ENCODE measurements around the gene CSAD.

CSAD gene

DNA sequence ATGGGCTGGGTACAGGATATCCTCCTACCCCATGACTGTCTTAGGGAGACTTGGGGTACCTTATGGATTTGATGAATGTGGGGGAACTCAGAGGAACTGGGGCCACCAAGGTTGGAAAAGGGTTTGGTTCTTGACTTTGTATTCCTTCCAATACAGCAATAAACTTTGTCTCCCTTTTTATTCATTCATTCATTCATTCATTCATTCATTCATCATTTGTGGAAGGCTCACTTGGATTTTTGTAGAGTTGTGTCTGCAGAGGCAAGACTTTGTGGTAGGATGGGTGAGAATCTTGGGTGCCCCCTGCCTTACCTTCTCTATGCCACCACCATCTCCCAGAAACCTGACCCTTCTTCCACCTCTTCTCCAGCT is 56.4 kb downstream of the CSAD start:
- TF ChIP-seq, protein P1, sequence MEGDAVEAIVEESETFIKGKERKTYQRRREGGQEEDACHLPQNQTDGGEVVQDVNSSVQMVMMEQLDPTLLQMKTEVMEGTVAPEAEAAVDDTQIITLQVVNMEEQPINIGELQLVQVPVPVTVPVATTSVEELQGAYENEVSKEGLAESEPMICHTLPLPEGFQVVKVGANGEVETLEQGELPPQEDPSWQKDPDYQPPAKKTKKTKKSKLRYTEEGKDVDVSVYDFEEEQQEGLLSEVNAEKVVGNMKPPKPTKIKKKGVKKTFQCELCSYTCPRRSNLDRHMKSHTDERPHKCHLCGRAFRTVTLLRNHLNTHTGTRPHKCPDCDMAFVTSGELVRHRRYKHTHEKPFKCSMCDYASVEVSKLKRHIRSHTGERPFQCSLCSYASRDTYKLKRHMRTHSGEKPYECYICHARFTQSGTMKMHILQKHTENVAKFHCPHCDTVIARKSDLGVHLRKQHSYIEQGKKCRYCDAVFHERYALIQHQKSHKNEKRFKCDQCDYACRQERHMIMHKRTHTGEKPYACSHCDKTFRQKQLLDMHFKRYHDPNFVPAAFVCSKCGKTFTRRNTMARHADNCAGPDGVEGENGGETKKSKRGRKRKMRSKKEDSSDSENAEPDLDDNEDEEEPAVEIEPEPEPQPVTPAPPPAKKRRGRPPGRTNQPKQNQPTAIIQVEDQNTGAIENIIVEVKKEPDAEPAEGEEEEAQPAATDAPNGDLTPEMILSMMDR (IDR thresholded peaks at IDR 0.05; ENCODE audit: insufficient read depth, low read depth, low read length, missing control alignments): no peak
- no peak for DNase-seq (ENCODE audit: low read depth)
- H3K4me3 ChIP-seq (ENCODE audit: low read depth, low read length): no peak overlapping the region

DNA sequence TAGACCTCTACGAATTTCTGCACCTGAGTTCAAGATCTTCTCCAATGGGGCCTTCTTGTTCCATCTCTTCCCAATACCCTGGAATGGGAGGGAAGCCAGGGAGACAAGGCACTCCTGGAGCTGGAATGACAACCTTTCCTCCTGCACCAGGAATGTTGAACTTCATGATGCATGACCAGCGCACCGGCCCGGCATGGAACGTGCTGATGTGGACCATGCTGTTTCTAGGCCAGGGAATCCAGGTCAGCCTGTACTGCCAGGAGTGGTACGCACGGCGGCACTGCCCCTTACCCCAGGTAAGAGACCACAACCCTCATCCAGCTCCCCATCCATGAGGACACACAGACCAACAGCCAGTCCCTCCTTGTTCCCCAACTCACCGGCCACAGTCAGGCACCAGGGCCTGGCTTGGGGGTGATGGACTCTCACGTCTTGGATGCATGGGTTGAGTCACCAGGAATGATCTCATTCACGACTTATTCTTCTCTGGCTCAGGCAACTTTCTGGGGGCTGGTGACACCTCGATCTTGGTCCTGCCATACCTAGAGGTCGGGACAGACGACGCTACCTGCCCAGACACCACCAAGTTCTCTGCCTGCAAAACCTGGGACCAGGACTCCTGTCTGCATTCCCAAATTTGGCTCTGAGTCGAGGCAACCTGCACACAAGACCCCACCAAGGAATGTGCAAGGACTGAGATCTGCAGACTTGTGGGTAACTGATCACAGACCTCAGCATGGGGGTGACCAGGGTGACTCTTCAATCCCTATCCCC is 57.0 kb downstream of the CSAD start:
- no peak overlapping the region for H3K4me3 ChIP-seq (ENCODE audit: low read depth, low read length)
- TF ChIP-seq, protein P1 (IDR thresholded peaks at IDR 0.05; ENCODE audit: insufficient read depth, low read depth, low read length, missing control alignments): no peak
- no peak for DNase-seq (ENCODE audit: low read depth)

DNA sequence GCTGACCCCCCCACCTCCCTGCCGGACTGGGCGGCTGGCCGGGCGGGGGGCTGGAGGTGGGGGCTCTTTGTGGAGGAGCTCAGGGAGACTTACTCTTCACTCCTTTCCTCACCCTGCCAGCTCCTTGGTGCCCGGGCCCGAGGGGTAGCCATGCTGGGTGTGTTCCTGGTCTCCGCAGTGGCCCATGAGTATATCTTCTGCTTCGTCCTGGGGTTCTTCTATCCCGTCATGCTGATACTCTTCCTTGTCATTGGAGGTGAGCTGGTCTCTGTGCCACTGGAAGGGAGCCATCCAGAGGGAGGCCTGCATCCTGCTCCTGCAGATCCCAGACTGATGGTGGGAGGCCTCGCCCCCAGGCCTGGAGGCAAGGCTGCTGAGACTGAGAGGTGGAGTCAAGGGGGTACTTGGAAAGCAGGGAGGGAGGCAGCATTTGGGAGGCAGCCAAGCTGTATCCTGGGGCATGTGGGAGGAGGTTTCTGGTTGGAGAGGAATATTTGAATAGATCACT is 57.7 kb downstream of the CSAD start:
- TF ChIP-seq, protein P1 (IDR thresholded peaks at IDR 0.05; ENCODE audit: insufficient read depth, low read depth, low read length, missing control alignments): no peak
- no peak overlapping the region for H3K4me3 ChIP-seq (ENCODE audit: low read depth, low read length)
- DNase-seq (ENCODE audit: low read depth): no peak

DNA sequence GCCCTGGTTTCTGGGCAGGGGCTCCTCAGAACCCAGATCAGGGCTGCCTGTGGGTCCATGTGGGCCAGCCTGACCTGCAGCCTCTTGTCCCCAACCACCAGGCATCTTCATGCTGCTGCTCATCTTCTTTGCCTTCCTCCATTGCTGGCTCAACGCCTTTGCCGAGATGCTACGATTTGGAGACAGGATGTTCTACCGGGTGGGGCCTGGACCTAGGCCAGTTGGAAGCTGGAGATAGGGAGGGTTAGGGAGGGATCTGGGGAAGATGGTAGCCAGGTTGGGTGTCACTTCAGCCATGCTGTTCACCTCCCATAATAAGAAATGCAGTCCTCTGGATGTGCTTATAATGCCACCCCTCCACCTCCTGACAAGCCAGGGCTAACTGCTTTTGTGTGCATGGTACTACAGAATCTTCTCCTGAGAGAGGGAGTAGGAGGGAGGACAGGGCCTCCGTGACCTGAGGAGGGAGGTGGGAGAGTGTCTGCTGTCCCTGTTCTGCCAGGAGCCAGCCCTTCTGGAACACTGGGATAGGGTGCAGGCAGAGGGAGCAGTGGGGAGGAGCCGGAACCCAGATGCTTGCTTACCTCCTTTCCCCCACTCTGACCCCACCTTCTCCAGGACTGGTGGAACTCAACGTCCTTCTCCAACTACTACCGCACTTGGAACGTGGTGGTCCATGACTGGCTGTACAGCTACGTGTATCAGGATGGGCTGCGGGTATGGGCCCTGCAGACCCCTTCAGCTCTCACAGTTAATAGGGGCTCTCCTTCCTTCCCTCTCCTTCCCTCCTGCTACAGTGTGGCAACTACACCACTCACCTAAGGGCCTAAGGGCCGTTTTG is 59.8 kb downstream of the CSAD start:
- no peak for DNase-seq (ENCODE audit: low read depth)
- H3K4me3 ChIP-seq (ENCODE audit: low read depth, low read length): no peak overlapping the region
- TF ChIP-seq, protein P1 (IDR thresholded peaks at IDR 0.05; ENCODE audit: insufficient read depth, low read depth, low read length, missing control alignments): no peak

DNA sequence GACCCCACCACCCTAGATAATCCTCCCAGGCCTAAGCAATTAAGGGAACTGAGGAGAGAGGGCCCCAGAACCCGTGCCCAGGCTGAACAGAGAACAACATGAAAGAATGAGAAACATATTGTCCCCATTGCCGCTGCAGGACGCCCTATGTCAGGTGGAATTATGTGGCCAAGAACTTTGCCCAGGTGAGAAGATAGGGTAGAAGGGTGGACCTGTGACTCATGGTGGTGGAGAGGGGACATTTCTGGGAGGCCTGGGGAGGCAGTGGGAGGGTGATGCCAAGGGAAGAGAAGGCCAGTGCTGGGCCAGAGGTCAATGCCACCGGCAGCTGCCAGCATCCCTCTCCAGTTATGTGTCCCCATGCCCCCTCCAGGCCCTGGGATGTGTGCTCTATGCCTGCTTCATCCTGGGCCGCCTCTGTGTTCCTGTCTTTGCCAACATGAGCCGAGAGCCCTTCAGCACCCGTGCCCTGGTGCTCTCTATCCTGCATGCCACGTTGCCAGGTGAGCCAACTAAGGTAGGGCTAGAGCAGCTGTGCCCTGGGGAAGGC is 61.9 kb downstream of the CSAD start:
- TF ChIP-seq, protein P1 (IDR thresholded peaks at IDR 0.05; ENCODE audit: insufficient read depth, low read depth, low read length, missing control alignments): no peak
- DNase-seq (ENCODE audit: low read depth): no peak
- H3K4me3 ChIP-seq (ENCODE audit: low read depth, low read length): no peak overlapping the region

DNA sequence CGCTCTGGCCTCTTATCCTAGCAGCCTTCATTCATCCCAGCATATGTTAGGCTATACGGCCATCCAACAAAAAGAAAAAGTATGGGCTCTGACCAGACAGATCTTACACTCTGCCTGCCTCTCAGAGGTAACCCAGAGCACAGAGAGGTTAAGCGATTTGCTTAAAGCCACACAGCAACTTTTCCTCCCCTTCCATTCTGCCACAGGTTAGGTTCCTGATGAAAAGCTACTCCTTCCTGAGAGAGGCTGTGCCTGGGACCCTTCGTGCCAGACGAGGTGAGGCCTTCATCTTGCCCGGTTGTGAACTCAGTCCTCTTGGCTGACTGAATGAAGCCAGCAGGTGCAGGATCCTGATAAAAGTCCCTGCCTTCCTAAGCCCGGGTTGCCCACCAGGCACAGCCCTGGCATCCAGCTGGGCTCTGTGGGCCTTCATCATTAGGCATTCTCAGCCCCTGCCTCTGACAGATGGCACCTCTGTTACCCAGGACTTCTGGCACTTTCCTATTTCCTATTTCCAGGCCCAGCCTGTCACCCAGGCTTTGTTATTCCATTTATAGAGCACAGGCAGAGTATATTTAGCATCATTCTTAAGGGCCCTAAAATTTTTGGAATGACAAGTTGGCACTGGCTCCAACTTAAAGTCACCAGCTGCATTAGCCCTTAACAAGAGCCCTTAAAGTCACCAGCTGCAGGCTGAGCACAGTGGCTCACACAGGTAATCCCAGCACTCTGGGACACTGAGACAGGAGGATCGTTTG is 64.7 kb downstream of the CSAD start:
- TF ChIP-seq, protein P1 (IDR thresholded peaks at IDR 0.05; ENCODE audit: insufficient read depth, low read depth, low read length, missing control alignments): no peak
- no peak for DNase-seq (ENCODE audit: low read depth)

More for the DNA sequence above, 64.7 kb downstream of the CSAD start:
- no peak overlapping the region for H3K4me3 ChIP-seq (ENCODE audit: low read depth, low read length)
